ENCODE results near the gene ZNF740.

GRCh38 chr12:53193985-53194716 lies 13.6 kb downstream of the ZNF740 start:
- no peak for TF ChIP-seq CTCF (conservative IDR thresholded peaks at IDR 0.05; ENCODE audit: low read length)
- TF ChIP-seq EZH2phosphoT487 (IDR thresholded peaks at IDR 0.05; ENCODE audit: borderline replicate concordance), result no peak
